HAP-1 (cell line): ENCODE measurements around the gene DGLUCY.

Experiments used
- DNase-seq, 2 experiments: peaks; one replicate each; pipeline ENCODE4 v3.0.0-alpha.2; 2016 to 2020; ENCODE audit warnings: low spot score in 2 of 2
- H3K27me3 ChIP-seq: fragments of 250-450 bp; sonication (Bioruptor Pico); 2 replicates; pipeline ENCODE4 v1.5.1; 2020; ENCODE audit warnings: low read depth, mild to moderate bottlenecking, moderate library complexity
- H3K36me3 ChIP-seq: fragments of 250-450 bp; sonication (Bioruptor Pico); replicated peaks from 2 replicates; pipeline ENCODE4 v1.5.1; 2020; ENCODE audit warnings: mild to moderate bottlenecking
- H3K4me1 ChIP-seq: fragments of 250-450 bp; sonication (Bioruptor Pico); 2 replicates; pipeline ENCODE4 v1.5.1; 2020; ENCODE audit warnings: mild to moderate bottlenecking
- H3K4me3 ChIP-seq: fragments of 250-450 bp; sonication (Bioruptor Pico); 2 replicates; pipeline ENCODE4 v1.5.1; 2020; ENCODE audit warnings: mild to moderate bottlenecking, moderate library complexity
- H3K9me3 ChIP-seq: fragments of 250-450 bp; sonication (Bioruptor Pico); 2 replicates; pipeline ENCODE4 v1.5.1; 2020; ENCODE audit warnings: mild to moderate bottlenecking, moderate library complexity
- in situ Hi-C: fragments of 300-500 bp; cut with MboI; formaldehyde crosslinking; loops from 3 replicates; pipeline ENCODE4 v1.14.3; 2020; ENCODE audit warnings: low sequenced_read_pairs, inconsistent platforms, mixed read lengths

DGLUCY gene

DNA sequence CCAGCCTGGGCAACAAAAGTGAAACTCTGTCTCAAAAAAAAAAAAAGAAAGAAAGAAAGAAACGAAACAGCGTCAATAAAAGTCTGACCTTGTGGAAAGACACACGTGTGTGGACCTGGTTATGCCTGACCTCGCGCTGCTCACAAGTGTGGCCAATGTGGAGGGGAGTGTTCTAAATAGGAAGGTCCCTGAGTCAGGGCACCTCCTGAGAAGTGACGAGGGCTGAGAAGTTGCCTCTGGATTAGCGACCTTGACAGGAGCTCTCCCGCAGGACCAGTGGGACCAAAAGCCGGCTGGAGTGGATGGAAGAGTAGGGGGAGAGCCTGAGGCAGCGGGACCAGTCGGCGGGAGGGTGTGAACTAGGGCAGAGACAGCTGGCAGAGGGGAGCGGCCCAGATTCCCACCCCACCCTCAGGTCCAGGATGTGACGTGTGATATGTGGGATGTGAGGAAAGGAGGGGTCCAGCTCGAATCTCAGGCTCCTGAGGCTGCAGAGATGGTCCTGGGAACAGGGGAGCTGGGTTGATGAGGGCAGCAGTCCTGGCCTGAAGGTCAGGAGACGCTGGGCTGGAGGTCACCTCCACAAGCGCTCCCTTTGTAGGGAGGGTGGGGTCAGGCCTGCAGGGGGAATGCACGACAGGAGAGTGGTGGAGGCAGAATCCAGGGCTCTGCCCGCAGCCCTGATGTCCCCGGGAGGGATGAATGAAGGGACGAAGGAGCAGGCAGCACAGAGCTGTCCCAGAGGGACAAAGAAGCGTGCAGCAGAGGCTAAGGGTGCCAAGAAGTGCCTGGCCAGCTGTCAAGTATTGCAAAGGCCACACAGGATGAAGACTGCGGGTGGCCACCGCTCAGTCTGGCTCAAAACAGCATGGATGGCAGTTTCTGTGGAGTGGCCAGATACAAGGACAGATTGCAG, 155.5 kb downstream of the DGLUCY start:
- in situ Hi-C loops, result no loop called here
- H3K36me3 ChIP-seq, result peaks cover 4% of the 10 kb centered on the region; the same call in 1 of the 2 replicates
- no peak for DNase-seq
- no peaks in the 10 kb centered on the region for H3K4me1 ChIP-seq
- H3K4me3 ChIP-seq, result no peak overlapping the region
- H3K27me3 ChIP-seq, result no peaks in the 10 kb centered on the region
- no peaks in the 10 kb centered on the region for H3K9me3 ChIP-seq

DNA sequence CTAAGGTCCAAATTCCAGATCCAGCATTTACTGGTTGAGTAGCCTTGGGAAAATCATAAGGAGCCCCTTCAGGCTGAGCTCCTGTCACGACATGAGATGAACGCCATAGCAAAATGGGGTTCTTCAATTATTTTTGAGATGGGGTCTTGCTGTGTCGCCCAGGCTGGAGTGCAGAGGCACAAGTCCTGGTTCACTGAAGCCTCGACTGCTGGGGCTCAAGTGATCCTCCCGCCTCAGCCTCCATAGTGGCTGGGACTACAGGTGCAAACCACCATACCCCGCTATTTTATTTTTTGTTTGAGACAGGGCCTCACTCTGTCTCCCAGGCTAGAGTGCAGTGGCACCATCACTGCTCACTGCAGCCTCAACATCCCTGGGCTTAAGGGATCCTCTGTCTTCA, 156.3 kb downstream of the DGLUCY start:
- Histone ChIP-seq H3K27me3 (no peaks in the 10 kb centered on the region), H3K4me1 (no peaks in the 10 kb centered on the region), H3K36me3 (peaks cover 4% of the 10 kb centered on the region; the same call in 1 of the 2 replicates), H3K4me3 (no peak overlapping the region), H3K9me3 (no peaks in the 10 kb centered on the region)
- in situ Hi-C loops, result no loop called here
- no peak for DNase-seq

DNA sequence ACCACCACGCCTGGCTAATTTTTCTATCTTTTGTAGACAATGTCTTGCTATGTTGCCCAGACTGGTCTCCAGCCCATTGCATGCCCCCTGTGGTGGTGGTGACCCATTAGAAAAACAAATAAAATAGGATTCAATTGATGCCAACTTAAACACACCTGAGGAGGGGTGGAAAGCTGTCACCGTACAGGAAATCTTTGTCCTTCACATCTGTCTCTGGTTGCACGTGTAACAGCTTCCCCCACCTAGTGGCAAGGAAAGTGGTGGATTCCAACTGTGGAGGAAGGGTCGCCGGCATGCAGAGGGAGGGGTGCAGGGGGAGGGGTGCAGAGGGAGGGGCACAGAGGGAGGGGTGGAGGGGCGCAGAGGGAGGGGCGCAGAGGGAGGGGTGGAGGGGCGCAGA, 156.7 kb downstream of the DGLUCY start:
- no peaks in the 10 kb centered on the region for H3K9me3 ChIP-seq
- H3K36me3 ChIP-seq, result peaks cover 4% of the 10 kb centered on the region; the same call in 1 of the 2 replicates
- H3K4me3 ChIP-seq, result no peak overlapping the region
- no peaks in the 10 kb centered on the region for H3K4me1 ChIP-seq
- no peak for DNase-seq
- no peaks in the 10 kb centered on the region for H3K27me3 ChIP-seq
- in situ Hi-C loops, result no loop called here

DNA sequence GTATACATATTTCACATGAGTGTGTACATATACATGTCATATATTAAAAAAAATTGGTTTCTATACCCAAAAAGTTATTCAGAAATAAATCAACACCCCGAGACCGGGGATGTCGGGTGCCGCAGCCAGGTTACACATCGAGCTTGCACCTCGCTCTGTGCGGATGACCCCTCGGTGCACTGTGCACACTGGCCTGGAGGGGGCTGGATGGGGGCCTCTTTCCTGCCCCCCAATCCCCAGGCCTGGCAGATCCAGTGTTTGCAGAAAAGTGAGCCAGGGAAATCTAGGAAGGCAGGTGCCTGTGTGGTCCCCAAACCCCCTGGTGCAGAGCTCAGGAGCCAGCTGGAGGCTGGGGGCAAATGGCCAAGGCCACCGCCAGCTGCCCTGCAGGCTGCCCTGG, 157.8 kb downstream of the DGLUCY start:
- Histone ChIP-seq H3K4me1 (no peaks in the 10 kb centered on the region), H3K4me3 (no peak overlapping the region), H3K9me3 (no peaks in the 10 kb centered on the region), H3K27me3 (no peaks in the 10 kb centered on the region), H3K36me3 (peaks cover 4% of the 10 kb centered on the region)
- no peak for DNase-seq
- in situ Hi-C loops, result no loop called here

DNA sequence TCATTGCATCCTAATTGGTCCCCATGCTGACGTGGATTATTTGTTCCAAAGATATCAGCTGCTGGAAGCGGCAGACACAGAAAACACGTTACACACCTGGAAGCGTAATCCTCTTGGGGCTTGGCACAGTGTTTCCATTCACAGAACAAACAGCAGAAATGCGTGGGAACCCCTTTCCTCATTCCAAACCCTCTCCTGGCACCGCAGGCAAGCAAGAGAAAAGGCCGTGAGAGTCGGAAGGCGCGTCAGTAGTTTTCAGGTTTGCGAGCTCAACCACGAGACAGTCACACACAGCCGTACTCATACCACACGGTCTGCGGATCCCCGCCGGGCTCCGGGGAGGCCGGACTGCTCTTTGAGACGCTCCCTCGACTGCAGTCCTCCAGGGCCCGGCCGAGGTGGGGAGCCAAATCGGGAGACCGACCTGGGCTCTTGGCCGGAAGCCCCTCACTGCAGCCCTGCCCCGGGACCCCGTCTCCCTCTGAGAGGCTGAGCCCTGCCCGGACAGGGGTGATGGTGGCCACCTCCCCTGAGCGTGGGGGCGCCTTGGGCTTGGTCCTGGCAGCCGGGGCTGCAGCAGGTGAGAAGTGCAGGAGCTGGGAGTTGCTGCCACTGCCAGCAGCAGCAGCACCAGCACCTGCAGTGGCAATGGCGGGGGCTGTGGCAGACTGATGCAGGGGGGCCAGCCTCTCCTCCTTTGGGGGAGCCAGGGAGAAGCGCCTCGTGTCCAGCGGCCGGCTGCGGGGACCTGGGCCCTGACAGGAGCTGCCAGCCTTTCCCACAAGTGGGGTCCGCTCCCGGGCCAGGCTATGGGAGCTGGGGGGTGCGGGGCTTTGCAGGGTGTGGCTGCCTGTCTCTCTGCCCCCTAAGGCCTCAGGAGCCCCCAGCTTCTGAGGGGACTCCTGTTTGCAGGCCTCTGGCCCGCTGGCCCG, 158.7 kb downstream of the DGLUCY start:
- H3K27me3 ChIP-seq, result no peaks in the 10 kb centered on the region
- in situ Hi-C loops, result no loop called here
- DNase-seq, result no peak

DNA sequence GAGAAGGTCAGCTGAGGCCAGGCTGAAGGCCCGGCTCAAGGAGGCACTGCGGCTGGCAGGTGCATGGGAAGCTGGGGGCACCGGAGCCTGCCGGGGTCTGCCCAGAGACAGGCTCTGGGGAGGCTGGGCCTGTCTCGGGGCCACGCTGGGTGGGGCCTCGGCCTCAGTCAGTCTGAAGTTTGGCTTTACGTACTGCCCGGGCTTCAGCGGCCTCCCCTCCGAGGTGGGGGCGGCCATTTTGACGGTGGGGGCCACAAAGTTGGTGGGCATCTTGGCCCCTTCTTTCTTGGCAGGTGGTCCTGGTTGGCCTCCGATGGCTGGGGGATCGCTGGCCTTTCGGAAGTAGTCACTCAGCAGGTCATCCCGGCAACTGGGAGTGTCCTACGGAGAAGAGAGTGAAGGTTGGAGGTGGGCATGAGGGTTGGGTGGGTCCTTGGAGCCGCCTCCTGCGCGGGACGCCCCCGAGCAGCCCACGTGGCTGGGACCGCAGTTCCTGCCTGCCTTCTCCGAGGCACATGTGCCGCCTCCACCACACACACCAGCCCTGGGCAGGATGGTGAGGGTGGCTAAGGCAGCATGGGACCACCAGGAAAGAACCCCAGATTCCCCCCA, 159.5 kb downstream of the DGLUCY start:
- in situ Hi-C loops, result no loop called here

More for the DNA sequence above, 158.7 kb downstream of the DGLUCY start:
- Histone ChIP-seq H3K4me3 (no peak overlapping the region), H3K4me1 (no peaks in the 10 kb centered on the region), H3K9me3 (no peaks in the 10 kb centered on the region), H3K36me3 (peaks cover 8% of the 10 kb centered on the region)

DNA sequence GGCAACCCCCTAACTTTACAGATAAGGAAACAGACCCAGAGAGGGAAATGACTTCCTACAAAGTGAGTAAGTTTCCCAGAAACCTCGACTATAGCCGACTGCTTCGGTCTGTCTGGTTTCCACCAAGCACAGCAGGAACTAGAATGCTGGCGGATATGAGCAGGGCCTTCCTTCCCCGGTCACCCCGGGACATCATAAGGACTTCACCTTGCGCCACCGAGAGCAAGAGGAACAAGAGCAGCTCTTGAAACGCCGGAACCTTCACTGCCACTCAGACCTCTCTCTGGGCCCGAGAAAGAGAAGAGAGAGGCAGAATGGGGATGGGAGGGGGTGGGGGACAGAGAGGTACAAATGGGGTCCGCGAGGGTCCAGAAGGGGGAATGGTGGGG, 160.0 kb downstream of the DGLUCY start:
- in situ Hi-C loops, result no loop called here
- Histone ChIP-seq H3K4me3 (no peak overlapping the region), H3K36me3 (peaks cover 18% of the 10 kb centered on the region), H3K4me1 (no peaks in the 10 kb centered on the region), H3K9me3 (no peaks in the 10 kb centered on the region), H3K27me3 (no peaks in the 10 kb centered on the region)
- no peak for DNase-seq

More for the DNA sequence above, 159.5 kb downstream of the DGLUCY start:
- Histone ChIP-seq H3K9me3 (no peaks in the 10 kb centered on the region), H3K4me1 (no peaks in the 10 kb centered on the region), H3K27me3 (no peaks in the 10 kb centered on the region), H3K36me3 (peaks cover 16% of the 10 kb centered on the region), H3K4me3 (no peak overlapping the region)
- DNase-seq, result no peak

DNA sequence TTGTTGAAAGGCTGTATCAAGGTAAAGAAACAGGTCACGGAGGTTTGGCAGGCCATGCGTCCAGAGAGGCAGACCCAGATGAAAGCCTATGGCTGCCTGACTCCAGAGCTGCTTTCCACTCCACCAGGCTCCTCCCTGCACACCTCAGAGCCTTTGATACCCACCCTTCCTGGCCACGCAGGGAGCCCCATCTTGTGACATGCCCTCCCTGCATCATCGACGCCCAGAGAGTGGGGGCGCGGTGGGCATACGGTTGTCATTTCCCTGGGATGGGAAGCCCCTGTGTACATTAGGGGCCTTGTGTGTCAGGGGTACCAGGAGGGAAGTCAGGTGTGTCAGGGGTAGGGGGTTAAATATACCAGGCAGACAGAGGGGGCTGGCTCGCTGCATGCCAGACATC, 160.9 kb downstream of the DGLUCY start:
- Histone ChIP-seq H3K4me1 (no peaks in the 10 kb centered on the region), H3K9me3 (no peaks in the 10 kb centered on the region), H3K36me3 (peaks cover 19% of the 10 kb centered on the region), H3K4me3 (no peak overlapping the region), H3K27me3 (no peaks in the 10 kb centered on the region)
- no peak for DNase-seq
- in situ Hi-C loops, result loop anchor here (25.0 kb wide), 1 partner anchor 362 kb away; no protein-coding TSS in a partner anchor
